Mucosa of stomach (tissue), 1 donor: Measurements from ENCODE around the gene ITPR1.

Experiments
- H3K27me3 ChIP-seq: one replicate; pipeline ENCODE4 v1.7.0; 2013; ENCODE audit warnings: mild to moderate bottlenecking, low read length; ENCODE audit not compliant: control insufficient read depth, insufficient read depth
- H3K36me3 ChIP-seq: one replicate; pipeline ENCODE4 v1.7.0; 2013; ENCODE audit warnings: low read length; ENCODE audit not compliant: control insufficient read depth, insufficient read depth
- H3K4me1 ChIP-seq: one replicate; pipeline ENCODE4 v1.7.0; 2013; ENCODE audit warnings: mild to moderate bottlenecking, low read length; ENCODE audit not compliant: control insufficient read depth, insufficient read depth
- H3K4me3 ChIP-seq: one replicate; pipeline ENCODE4 v1.7.0; 2013; ENCODE audit warnings: low read length
- H3K9ac ChIP-seq: one replicate; pipeline ENCODE4 v1.7.0; 2013; ENCODE audit warnings: mild to moderate bottlenecking, low read length, moderate library complexity
- H3K9me3 ChIP-seq: one replicate; pipeline ENCODE4 v1.7.0; 2013; ENCODE audit warnings: mild to moderate bottlenecking, low read length, moderate library complexity; ENCODE audit not compliant: control insufficient read depth
- donor health status: Pancreatic carcinoma.

Gene ITPR1

GRCh38 chr3:4830586-4830914, 337.4 kb downstream of the ITPR1 start:
- Histone ChIP-seq H3K4me3 (no peak overlapping the region), H3K4me1 (peaks cover 36% of the 10 kb centered on the region), H3K27me3 (no peaks in the 10 kb centered on the region), H3K9me3 (no peaks in the 10 kb centered on the region), H3K9ac (no peak overlapping the region), H3K36me3 (no peaks in the 10 kb centered on the region)

- H3K9ac ChIP-seq = peak overlapping the region; percentile 22
- H3K36me3 ChIP-seq = no peaks in the 10 kb centered on the region
- no peak overlapping the region for H3K4me3 ChIP-seq
- no peaks in the 10 kb centered on the region for H3K27me3 ChIP-seq
- H3K4me1 ChIP-seq = peaks cover 26% of the 10 kb centered on the region
- H3K9me3 ChIP-seq = no peaks in the 10 kb centered on the region
Observed at GRCh38 chr3:4831580-4831950, 338.4 kb downstream of the ITPR1 start.

- Histone ChIP-seq H3K9ac (no peak overlapping the region), H3K27me3 (no peaks in the 10 kb centered on the region), H3K9me3 (no peaks in the 10 kb centered on the region), H3K4me3 (no peak overlapping the region), H3K36me3 (no peaks in the 10 kb centered on the region), H3K4me1 (peaks cover 7% of the 10 kb centered on the region)
Observed at GRCh38 chr3:4833471-4833870, 340.3 kb downstream of the ITPR1 start.

DNA sequence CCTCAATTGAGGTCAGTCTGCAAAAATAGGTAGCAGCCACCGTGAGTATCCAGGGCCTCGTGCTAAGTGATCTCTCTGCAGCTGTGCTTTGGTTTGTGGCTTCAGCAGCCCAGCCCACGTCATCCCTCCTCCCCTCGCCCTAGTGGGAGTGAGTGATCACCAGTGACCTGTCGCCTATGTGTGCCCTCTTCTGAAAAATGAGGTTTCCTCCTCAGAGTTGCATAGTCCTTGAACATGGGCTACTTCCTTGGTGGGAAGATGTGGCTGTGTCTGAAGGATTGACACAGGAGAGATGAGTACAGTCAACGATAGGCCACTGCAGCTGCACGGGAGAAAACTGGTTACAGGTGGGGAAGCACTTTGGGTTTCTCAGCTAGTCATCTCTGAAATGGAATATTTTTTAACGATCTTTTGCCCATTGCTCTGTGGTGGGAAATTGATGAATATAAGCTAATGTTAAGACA, 341.3 kb downstream of the ITPR1 start:
- Histone ChIP-seq H3K9ac (no peak overlapping the region), H3K4me1 (no peaks in the 10 kb centered on the region), H3K36me3 (no peaks in the 10 kb centered on the region), H3K9me3 (no peaks in the 10 kb centered on the region), H3K27me3 (no peaks in the 10 kb centered on the region), H3K4me3 (no peak overlapping the region)

GRCh38 chr3:4835616-4836043, 342.5 kb downstream of the ITPR1 start:
- Histone ChIP-seq H3K36me3 (no peaks in the 10 kb centered on the region), H3K4me1 (no peaks in the 10 kb centered on the region), H3K9me3 (no peaks in the 10 kb centered on the region), H3K27me3 (no peaks in the 10 kb centered on the region), H3K4me3 (no peak overlapping the region), H3K9ac (no peak overlapping the region)

DNA sequence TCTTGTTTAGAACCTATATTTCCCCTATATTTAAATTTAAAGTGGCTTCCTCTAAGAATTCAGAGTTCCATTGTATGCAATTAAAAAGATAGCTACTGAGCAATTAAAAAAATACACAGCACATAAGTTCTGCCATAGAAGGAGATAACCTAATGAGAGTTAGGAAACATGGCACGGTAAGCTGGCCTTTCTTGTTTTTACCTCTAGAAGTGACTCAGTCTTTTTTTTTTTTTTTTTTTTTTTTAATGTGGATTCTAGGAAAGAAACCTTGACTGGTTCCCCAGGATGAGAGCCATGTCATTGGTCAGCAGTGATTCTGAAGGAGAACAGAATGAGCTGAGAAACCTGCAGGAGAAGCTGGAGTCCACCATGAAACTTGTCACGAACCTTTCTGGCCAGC, 343.4 kb downstream of the ITPR1 start:
- no peaks in the 10 kb centered on the region for H3K4me1 ChIP-seq

DNA sequence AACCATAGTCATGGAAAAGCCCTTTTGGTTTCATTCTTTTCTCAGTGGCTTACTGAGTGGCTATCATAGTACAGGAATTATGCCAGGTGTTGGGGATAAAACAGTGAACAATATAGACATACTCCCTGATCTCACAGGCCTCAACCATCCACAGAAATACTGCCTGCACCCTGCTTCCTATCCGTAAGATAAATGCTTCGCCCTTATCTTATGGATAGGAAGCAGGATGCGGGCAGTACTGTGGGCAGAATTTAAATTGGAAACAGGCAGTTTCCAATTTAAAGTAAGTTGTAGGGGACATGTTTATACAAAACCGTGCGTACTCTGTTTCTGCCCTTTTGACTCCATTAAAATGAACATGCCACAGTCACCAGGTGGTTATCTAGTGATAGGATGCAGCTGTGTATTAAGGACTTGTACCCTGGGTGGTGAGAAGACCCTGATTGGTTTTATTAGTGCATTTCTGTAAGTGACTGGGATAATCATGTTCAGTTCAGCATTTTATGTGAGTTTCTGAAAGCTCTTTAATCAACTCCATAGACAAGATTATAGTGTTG, 344.3 kb downstream of the ITPR1 start:
- no peaks in the 10 kb centered on the region for H3K36me3 ChIP-seq
- H3K9ac ChIP-seq = no peak overlapping the region
- H3K9me3 ChIP-seq = no peaks in the 10 kb centered on the region
- H3K4me3 ChIP-seq = no peak overlapping the region
- H3K4me1 ChIP-seq = no peaks in the 10 kb centered on the region
- H3K27me3 ChIP-seq = no peaks in the 10 kb centered on the region

More for the DNA sequence above, 343.4 kb downstream of the ITPR1 start:
- Histone ChIP-seq H3K9ac (no peak overlapping the region), H3K36me3 (no peaks in the 10 kb centered on the region), H3K4me3 (no peak overlapping the region), H3K27me3 (no peaks in the 10 kb centered on the region), H3K9me3 (no peaks in the 10 kb centered on the region)

- Histone ChIP-seq H3K9ac (no peak overlapping the region), H3K27me3 (no peaks in the 10 kb centered on the region), H3K4me1 (no peaks in the 10 kb centered on the region), H3K4me3 (no peak overlapping the region), H3K9me3 (no peaks in the 10 kb centered on the region), H3K36me3 (no peaks in the 10 kb centered on the region)
Observed at GRCh38 chr3:4838621-4839022, 345.5 kb downstream of the ITPR1 start.

DNA sequence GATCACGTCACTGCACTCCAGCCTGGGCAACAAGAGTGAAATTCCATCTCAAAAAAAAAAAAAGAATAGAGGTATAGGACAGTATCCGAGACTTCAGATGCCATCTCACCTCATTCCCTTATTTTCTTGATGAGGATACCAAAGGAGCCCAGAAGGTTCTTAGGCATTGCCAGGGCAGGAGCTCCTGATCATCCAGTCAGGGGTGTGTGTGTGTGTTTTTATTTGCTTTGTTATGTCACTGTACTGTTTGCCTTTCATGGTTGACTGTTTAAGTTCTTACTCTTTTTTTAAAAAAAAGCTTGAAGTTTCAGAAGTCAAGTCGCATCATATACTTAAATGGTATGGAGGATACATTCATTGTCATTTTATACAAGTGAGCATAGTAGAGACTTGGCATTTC, 346.1 kb downstream of the ITPR1 start:
- H3K4me3 ChIP-seq = no peak overlapping the region
- H3K36me3 ChIP-seq = no peaks in the 10 kb centered on the region
- no peaks in the 10 kb centered on the region for H3K27me3 ChIP-seq
- no peaks in the 10 kb centered on the region for H3K9me3 ChIP-seq
- H3K9ac ChIP-seq = no peak overlapping the region
- no peaks in the 10 kb centered on the region for H3K4me1 ChIP-seq

DNA sequence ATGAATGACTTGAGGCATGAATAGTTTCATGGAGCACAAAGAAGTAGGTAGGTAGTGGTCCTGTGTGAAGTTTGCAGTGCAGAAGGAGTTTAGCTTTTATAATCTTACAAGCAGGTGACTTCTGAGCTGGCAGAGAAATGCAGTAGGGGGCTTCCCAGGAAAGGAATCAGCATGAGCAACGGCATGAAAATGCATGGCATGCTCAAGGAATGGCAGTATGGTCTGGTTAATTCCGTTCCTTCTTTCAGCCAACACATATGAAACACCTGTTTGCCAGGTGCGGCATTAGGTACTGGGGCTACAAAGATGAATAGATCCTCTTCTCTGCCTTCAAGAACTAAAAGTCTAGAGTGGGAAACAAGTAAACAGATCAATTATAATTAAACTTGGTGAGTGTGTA, 348.1 kb downstream of the ITPR1 start:
- no peaks in the 10 kb centered on the region for H3K36me3 ChIP-seq
- H3K9me3 ChIP-seq = no peaks in the 10 kb centered on the region
- no peak overlapping the region for H3K9ac ChIP-seq
- H3K27me3 ChIP-seq = no peaks in the 10 kb centered on the region
- H3K4me1 ChIP-seq = no peaks in the 10 kb centered on the region
- H3K4me3 ChIP-seq = no peak overlapping the region

DNA sequence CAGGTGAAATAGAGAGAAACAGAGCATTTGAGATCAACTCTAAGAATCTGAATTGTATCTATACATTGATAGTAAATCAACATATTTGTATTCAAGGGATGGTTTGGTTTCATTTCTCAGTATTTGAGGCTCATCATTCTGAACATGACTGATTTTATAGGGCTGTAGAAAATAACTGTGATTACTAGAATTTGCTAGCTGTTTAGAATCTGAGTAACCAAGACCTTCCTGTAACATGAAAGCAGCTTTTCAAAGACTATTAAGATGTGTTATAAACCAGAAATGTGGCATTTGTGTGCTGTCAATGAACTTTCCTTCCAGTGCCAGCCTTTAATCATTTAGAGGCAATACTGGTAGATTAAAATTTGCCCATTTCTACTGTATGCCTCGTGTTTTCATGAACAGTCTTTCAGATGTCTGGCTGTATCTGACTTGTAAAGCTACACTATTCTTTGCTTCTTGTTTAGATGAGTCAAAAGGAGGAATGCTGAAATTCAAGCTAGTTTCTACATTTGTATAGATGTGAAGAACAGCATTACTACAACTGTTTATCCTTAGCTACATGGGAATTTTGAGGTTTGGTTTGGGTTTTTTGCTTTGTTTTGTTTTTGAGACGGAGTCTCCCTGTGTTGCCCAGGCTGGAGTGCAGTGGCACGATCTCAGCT, 348.8 kb downstream of the ITPR1 start:
- Histone ChIP-seq H3K27me3 (no peaks in the 10 kb centered on the region), H3K4me1 (no peaks in the 10 kb centered on the region), H3K4me3 (no peak overlapping the region), H3K36me3 (no peaks in the 10 kb centered on the region), H3K9ac (no peak overlapping the region), H3K9me3 (no peaks in the 10 kb centered on the region)

- Histone ChIP-seq H3K4me1 (peaks cover 2% of the 10 kb centered on the region), H3K4me3 (no peak overlapping the region), H3K9ac (no peak overlapping the region), H3K36me3 (no peaks in the 10 kb centered on the region), H3K9me3 (no peaks in the 10 kb centered on the region), H3K27me3 (no peaks in the 10 kb centered on the region)
Observed at GRCh38 chr3:4843619-4844018, 350.5 kb downstream of the ITPR1 start.

DNA sequence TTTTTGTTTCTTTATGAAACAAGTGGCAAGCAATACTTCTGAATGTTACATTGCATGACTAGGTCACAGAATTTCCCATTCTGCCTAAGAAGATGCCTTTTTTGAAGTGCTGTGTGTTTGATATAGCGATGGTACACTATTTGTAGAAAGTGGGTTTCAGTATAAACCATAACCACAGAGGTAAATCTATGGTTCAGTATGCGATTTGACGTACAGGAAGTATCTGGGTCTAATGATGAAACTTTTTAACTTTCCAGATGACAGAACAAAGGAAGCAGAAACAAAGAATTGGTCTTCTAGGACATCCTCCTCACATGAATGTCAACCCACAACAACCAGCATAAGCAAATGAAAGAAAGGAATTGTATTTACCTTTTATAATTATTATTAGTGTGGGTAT, 352.7 kb downstream of the ITPR1 start:
- Histone ChIP-seq H3K27me3 (no peaks in the 10 kb centered on the region), H3K9me3 (no peaks in the 10 kb centered on the region), H3K9ac (no peak overlapping the region), H3K4me1 (peaks cover 7% of the 10 kb centered on the region), H3K4me3 (no peak overlapping the region), H3K36me3 (no peaks in the 10 kb centered on the region)
